ENCODE measurements around the gene ZNF710. TPM values are rescaled to one million over a fixed set of nuclear protein-coding genes. Genes with fewer than 3 reads are reported as not detected.

The ZNF710 gene
- total RNA-seq, 1 experiment from 2014 or later, result 11.3 TPM

Other genes starting within 250 kb of the ZNF710 start
- 0.43 and 1.4 TPM in 2 replicates for gene MESP2, start 225.0 kb upstream of the ZNF710 start, total RNA-seq (2014; rRNA removed; shearing (Covaris generic); ENCODE audit: low replicate concordance)
- not detected in 2 replicates for gene ANPEP, start 186.5 kb upstream of the ZNF710 start, total RNA-seq (2014; rRNA removed; shearing (Covaris generic); ENCODE audit: low replicate concordance)
- 94.2 and 123 TPM in 2 replicates for gene AP3S2, start 107.3 kb upstream of the ZNF710 start, total RNA-seq (2014; rRNA removed; shearing (Covaris generic); ENCODE audit: low replicate concordance)
- gene ARPIN, start 88.4 kb upstream of the ZNF710 start, total RNA-seq (2014; rRNA removed; shearing (Covaris generic); ENCODE audit: low replicate concordance), result 10.8 and 16.4 TPM in 2 replicates
- 73.8 and 74.2 TPM in 2 replicates for gene IDH2, start 101.1 kb downstream of the ZNF710 start, total RNA-seq (2014; rRNA removed; shearing (Covaris generic); ENCODE audit: low replicate concordance)
- 37.6 and 39.9 TPM in 2 replicates for gene SEMA4B, start 200.0 kb downstream of the ZNF710 start, total RNA-seq (2014; rRNA removed; shearing (Covaris generic); ENCODE audit: low replicate concordance)
- gene CIB1, start 232.6 kb downstream of the ZNF710 start, total RNA-seq (2014; rRNA removed; shearing (Covaris generic); ENCODE audit: low replicate concordance), result 310 and 334 TPM in 2 replicates
- 3.0 and 13.2 TPM in 2 replicates for gene GDPGP1, start 232.9 kb downstream of the ZNF710 start, total RNA-seq (2014; rRNA removed; shearing (Covaris generic); ENCODE audit: low replicate concordance)
- 0.07 and 4.3 TPM in 2 replicates for gene TTLL13, start 248.2 kb downstream of the ZNF710 start, total RNA-seq (2014; rRNA removed; shearing (Covaris generic); ENCODE audit: low replicate concordance)